ENCODE results near the gene PKLR.
"Not testable (repeated sequence)": the region's sequence is repeated elsewhere in the genome, so short reads cannot be mapped to it uniquely, and the experiment has no call there.

PKLR gene

GRCh38 chr1:155254714-155255242 lies 46.5 kb downstream of the PKLR start:
- no peak for DNase-seq (ENCODE audit: low read depth)

GRCh38 chr1:155254228-155254713 lies 47.0 kb downstream of the PKLR start:
- DNase-seq (ENCODE audit: low read depth): no peak

- no peak for DNase-seq (ENCODE audit: low read depth)
These were observed 47.4 kb downstream of the PKLR start for GRCh38 chr1:155253797-155254196.

GRCh38 chr1:155253208-155253607 lies 48.0 kb downstream of the PKLR start:
- DNase-seq (ENCODE audit: low read depth): no peak

GRCh38 chr1:155251566-155251965 lies 49.7 kb downstream of the PKLR start:
- DNase-seq (ENCODE audit: low read depth): no peak

- peak; percentile 72 for DNase-seq (ENCODE audit: low read depth)
These were observed 50.4 kb downstream of the PKLR start for GRCh38 chr1:155250633-155251449.

- no peak for DNase-seq (ENCODE audit: low read depth)
These were observed 51.0 kb downstream of the PKLR start for GRCh38 chr1:155250246-155250632.

GRCh38 chr1:155247667-155248553 lies 53.3 kb downstream of the PKLR start:
- DNase-seq (ENCODE audit: low read depth): no peak

- not testable (repeated sequence) for DNase-seq (ENCODE audit: low read depth)
These were observed 54.4 kb downstream of the PKLR start for GRCh38 chr1:155246796-155247195.

GRCh38 chr1:155245163-155245524 lies 56.1 kb downstream of the PKLR start:
- no peak for DNase-seq (ENCODE audit: low read depth)

- peak; percentile 98 for DNase-seq (ENCODE audit: low read depth)
These were observed 56.7 kb downstream of the PKLR start for GRCh38 chr1:155244368-155245162.

GRCh38 chr1:155242805-155243358 lies 58.4 kb downstream of the PKLR start:
- no peak for DNase-seq (ENCODE audit: low read depth)

GRCh38 chr1:155241841-155242264 lies 59.4 kb downstream of the PKLR start:
- no peak for DNase-seq (ENCODE audit: low read depth)

GRCh38 chr1:155241069-155241679 lies 60.1 kb downstream of the PKLR start:
- DNase-seq (ENCODE audit: low read depth): peak; percentile 78
